Measurements from ENCODE around the gene SH3RF1. TPM values are rescaled to one million over a fixed set of nuclear protein-coding genes. Genes with fewer than 3 reads are reported as not detected.

Gene SH3RF1
- total RNA-seq, 1 experiment from 2014 or later: 16.6 TPM

DNA sequence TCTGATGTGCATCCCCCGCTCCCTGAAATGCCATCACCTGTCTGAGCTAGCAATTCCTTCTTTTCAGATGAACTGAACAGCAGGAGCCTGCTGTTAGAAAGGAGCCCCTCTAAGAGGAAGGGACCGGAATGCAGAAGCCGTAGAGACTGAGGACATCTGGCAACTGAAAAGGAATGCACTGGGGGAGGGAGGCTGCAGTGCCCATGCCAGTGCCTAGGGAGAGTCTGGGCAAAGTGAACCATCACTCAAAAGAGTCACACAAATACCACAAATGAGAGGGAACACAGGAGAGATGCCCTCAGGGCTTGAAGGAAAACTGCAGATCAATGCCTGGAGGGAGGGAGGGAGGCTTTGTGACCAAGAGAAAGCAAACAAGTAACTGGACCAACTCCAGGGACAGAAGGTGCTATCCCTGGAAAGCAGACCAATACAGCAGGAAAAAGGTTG is 166.8 kb downstream of the SH3RF1 start:
- peak; percentile 97 for ATAC-seq
- Mint-ChIP-seq H3K9me3 (no peaks in the 10 kb centered on the region), H3K4me3 (no peak overlapping the region), H3K36me3 (peaks cover 4% of the 10 kb centered on the region), H3K27ac (peak overlapping the region; percentile 88), H3K27me3 (ENCODE audit: low read depth) (no peaks in the 10 kb centered on the region), H3K4me1 (peaks cover 26% of the 10 kb centered on the region)
- peak; percentile 52; the same call in 1 of the 2 replicates for TF ChIP-seq TEAD1 (CRISPR knock-in tag; IDR thresholded peaks at IDR 0.05)
- peak; percentile 17; the same call in 1 of the 2 replicates for TF ChIP-seq ZNF423 (CRISPR knock-in tag; IDR thresholded peaks at IDR 0.05)
- TF ChIP-seq ZNF317 (CRISPR knock-in tag; IDR thresholded peaks at IDR 0.05; ENCODE audit: borderline replicate concordance, low read depth): peak; percentile 60; the same call in 1 of the 2 replicates
- TF ChIP-seq ZNF232 (CRISPR knock-in tag; IDR thresholded peaks at IDR 0.05): no peak
- ChIA-PET POLR2A (no interaction called here), CTCF (no interaction called here)
- peak; percentile 44 for DNase-seq (ENCODE audit: low spot score)

DNA sequence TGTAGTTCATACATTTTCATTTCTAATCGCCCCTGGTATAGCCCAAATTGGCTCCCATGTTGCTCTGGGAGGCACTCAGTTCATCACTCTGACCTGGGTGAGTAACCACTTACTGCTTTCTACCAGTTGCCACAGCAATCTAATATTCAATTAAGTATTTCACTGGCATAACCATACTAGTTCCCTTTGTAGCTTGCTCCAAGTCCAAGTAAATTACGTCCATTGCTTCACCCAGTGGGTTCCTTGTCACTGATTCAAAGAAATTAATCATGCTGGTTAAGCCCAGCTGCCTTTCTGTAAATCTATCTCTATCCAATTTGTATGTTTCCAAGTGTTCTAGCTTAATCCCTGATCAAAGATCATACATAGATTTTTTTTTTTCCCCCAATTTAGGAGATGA is 168.7 kb downstream of the SH3RF1 start:
- no peaks in the 10 kb centered on the region for H3K9me3 Mint-ChIP-seq
- DNase-seq (ENCODE audit: low spot score): no peak
- POLR2A ChIA-PET: no interaction called here
- H3K27me3 Mint-ChIP-seq (ENCODE audit: low read depth): no peaks in the 10 kb centered on the region
- no peak overlapping the region for H3K4me3 Mint-ChIP-seq
- no peak overlapping the region for H3K27ac Mint-ChIP-seq
- CTCF ChIA-PET: interaction anchor here (1.4 kb wide), 1 partner anchor 159 kb away, joined by 3 read pairs; no protein-coding TSS in a partner anchor
- H3K4me1 Mint-ChIP-seq: peaks cover 26% of the 10 kb centered on the region
- no peak for TF ChIP-seq ATF1 (CRISPR knock-in tag; IDR thresholded peaks at IDR 0.05)
- TF ChIP-seq, protein P1, sequence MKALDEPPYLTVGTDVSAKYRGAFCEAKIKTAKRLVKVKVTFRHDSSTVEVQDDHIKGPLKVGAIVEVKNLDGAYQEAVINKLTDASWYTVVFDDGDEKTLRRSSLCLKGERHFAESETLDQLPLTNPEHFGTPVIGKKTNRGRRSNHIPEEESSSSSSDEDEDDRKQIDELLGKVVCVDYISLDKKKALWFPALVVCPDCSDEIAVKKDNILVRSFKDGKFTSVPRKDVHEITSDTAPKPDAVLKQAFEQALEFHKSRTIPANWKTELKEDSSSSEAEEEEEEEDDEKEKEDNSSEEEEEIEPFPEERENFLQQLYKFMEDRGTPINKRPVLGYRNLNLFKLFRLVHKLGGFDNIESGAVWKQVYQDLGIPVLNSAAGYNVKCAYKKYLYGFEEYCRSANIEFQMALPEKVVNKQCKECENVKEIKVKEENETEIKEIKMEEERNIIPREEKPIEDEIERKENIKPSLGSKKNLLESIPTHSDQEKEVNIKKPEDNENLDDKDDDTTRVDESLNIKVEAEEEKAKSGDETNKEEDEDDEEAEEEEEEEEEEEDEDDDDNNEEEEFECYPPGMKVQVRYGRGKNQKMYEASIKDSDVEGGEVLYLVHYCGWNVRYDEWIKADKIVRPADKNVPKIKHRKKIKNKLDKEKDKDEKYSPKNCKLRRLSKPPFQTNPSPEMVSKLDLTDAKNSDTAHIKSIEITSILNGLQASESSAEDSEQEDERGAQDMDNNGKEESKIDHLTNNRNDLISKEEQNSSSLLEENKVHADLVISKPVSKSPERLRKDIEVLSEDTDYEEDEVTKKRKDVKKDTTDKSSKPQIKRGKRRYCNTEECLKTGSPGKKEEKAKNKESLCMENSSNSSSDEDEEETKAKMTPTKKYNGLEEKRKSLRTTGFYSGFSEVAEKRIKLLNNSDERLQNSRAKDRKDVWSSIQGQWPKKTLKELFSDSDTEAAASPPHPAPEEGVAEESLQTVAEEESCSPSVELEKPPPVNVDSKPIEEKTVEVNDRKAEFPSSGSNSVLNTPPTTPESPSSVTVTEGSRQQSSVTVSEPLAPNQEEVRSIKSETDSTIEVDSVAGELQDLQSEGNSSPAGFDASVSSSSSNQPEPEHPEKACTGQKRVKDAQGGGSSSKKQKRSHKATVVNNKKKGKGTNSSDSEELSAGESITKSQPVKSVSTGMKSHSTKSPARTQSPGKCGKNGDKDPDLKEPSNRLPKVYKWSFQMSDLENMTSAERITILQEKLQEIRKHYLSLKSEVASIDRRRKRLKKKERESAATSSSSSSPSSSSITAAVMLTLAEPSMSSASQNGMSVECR (CRISPR knock-in tag; IDR thresholded peaks at IDR 0.05; ENCODE audit: borderline replicate concordance): no peak
- TF ChIP-seq ESRRA (CRISPR knock-in tag; IDR thresholded peaks at IDR 0.05; ENCODE audit: borderline replicate concordance): no peak
- TF ChIP-seq FOXP1 (CRISPR knock-in tag; IDR thresholded peaks at IDR 0.05; ENCODE audit: borderline replicate concordance): no peak
- TF ChIP-seq, protein P2, sequence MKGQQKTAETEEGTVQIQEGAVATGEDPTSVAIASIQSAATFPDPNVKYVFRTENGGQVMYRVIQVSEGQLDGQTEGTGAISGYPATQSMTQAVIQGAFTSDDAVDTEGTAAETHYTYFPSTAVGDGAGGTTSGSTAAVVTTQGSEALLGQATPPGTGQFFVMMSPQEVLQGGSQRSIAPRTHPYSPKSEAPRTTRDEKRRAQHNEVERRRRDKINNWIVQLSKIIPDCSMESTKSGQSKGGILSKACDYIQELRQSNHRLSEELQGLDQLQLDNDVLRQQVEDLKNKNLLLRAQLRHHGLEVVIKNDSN (CRISPR knock-in tag; IDR thresholded peaks at IDR 0.05): no peak
- no peak for TF ChIP-seq GRHL2 (CRISPR knock-in tag; IDR thresholded peaks at IDR 0.05; ENCODE audit: insufficient replicate concordance, severe bottlenecking)
- TF ChIP-seq KAT7 (CRISPR knock-in tag; IDR thresholded peaks at IDR 0.05; ENCODE audit: borderline replicate concordance): no peak
- TF ChIP-seq SP1 (CRISPR knock-in tag; conservative IDR thresholded peaks at IDR 0.05): no peak
- TF ChIP-seq NFYB (CRISPR knock-in tag; conservative IDR thresholded peaks at IDR 0.05; ENCODE audit: low read depth): no peak
- no peak for TF ChIP-seq SMAD4 (CRISPR knock-in tag; IDR thresholded peaks at IDR 0.05)
- no peak for TF ChIP-seq ELF4 (CRISPR knock-in tag; IDR thresholded peaks at IDR 0.05; ENCODE audit: low read depth)
- no peak for TF ChIP-seq ZNF423 (CRISPR knock-in tag; IDR thresholded peaks at IDR 0.05)
- TF ChIP-seq, protein P3, sequence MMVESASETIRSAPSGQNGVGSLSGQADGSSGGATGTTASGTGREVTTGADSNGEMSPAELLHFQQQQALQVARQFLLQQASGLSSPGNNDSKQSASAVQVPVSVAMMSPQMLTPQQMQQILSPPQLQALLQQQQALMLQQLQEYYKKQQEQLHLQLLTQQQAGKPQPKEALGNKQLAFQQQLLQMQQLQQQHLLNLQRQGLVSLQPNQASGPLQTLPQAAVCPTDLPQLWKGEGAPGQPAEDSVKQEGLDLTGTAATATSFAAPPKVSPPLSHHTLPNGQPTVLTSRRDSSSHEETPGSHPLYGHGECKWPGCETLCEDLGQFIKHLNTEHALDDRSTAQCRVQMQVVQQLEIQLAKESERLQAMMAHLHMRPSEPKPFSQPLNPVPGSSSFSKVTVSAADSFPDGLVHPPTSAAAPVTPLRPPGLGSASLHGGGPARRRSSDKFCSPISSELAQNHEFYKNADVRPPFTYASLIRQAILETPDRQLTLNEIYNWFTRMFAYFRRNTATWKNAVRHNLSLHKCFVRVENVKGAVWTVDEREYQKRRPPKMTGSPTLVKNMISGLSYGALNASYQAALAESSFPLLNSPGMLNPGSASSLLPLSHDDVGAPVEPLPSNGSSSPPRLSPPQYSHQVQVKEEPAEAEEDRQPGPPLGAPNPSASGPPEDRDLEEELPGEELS (CRISPR knock-in tag; IDR thresholded peaks at IDR 0.05): no peak
- no peak for TF ChIP-seq ZNF121 (CRISPR knock-in tag; IDR thresholded peaks at IDR 0.05)
- no peak for TF ChIP-seq CREB1 (CRISPR knock-in tag; IDR thresholded peaks at IDR 0.05)
- TF ChIP-seq, protein P4, sequence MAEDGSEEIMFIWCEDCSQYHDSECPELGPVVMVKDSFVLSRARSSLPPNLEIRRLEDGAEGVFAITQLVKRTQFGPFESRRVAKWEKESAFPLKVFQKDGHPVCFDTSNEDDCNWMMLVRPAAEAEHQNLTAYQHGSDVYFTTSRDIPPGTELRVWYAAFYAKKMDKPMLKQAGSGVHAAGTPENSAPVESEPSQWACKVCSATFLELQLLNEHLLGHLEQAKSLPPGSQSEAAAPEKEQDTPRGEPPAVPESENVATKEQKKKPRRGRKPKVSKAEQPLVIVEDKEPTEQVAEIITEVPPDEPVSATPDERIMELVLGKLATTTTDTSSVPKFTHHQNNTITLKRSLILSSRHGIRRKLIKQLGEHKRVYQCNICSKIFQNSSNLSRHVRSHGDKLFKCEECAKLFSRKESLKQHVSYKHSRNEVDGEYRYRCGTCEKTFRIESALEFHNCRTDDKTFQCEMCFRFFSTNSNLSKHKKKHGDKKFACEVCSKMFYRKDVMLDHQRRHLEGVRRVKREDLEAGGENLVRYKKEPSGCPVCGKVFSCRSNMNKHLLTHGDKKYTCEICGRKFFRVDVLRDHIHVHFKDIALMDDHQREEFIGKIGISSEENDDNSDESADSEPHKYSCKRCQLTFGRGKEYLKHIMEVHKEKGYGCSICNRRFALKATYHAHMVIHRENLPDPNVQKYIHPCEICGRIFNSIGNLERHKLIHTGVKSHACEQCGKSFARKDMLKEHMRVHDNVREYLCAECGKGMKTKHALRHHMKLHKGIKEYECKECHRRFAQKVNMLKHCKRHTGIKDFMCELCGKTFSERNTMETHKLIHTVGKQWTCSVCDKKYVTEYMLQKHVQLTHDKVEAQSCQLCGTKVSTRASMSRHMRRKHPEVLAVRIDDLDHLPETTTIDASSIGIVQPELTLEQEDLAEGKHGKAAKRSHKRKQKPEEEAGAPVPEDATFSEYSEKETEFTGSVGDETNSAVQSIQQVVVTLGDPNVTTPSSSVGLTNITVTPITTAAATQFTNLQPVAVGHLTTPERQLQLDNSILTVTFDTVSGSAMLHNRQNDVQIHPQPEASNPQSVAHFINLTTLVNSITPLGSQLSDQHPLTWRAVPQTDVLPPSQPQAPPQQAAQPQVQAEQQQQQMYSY (CRISPR knock-in tag; IDR thresholded peaks at IDR 0.05): no peak
- TF ChIP-seq, protein P5, sequence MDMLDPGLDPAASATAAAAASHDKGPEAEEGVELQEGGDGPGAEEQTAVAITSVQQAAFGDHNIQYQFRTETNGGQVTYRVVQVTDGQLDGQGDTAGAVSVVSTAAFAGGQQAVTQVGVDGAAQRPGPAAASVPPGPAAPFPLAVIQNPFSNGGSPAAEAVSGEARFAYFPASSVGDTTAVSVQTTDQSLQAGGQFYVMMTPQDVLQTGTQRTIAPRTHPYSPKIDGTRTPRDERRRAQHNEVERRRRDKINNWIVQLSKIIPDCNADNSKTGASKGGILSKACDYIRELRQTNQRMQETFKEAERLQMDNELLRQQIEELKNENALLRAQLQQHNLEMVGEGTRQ (CRISPR knock-in tag; IDR thresholded peaks at IDR 0.05): no peak
- peaks cover 8% of the 10 kb centered on the region for H3K36me3 Mint-ChIP-seq
- ATAC-seq: no peak
